Measurements from ENCODE around the gene GMDS.

GMDS gene

GRCh38 chr6:2240961-2241360 lies 4.4 kb downstream of the GMDS start:
- no peak for DNase-seq (ENCODE audit: low read depth in 1 of 2, low spot score in 1 of 2)

DNA sequence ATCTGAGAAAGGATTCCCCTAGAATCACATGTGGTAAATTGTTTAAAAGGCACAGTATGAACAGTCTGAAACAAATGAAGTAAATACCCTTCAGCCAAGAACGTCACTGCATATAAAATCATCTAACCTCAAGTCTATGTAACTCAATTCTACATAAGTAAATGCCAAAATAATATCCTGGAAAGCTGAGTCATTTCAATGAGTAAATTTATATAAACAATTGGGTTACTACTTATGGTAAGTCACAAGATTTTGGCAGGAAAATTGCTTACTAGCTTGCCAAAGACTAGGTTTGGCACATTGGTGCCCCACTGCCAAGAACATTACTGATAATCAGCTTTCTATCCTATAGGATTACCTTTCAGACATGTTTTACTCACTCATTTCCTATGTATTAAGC lies 8.4 kb downstream of the GMDS start:
- DNase-seq (ENCODE audit: low read depth in 1 of 2, low spot score in 1 of 2): no peak

- no peak for DNase-seq (ENCODE audit: low read depth in 1 of 2, low spot score in 1 of 2)
These were observed 9.5 kb downstream of the GMDS start for GRCh38 chr6:2235777-2236495.

GRCh38 chr6:2232445-2232844 lies 13.0 kb downstream of the GMDS start:
- DNase-seq (ENCODE audit: low read depth in 1 of 2, low spot score in 1 of 2): no peak

DNA sequence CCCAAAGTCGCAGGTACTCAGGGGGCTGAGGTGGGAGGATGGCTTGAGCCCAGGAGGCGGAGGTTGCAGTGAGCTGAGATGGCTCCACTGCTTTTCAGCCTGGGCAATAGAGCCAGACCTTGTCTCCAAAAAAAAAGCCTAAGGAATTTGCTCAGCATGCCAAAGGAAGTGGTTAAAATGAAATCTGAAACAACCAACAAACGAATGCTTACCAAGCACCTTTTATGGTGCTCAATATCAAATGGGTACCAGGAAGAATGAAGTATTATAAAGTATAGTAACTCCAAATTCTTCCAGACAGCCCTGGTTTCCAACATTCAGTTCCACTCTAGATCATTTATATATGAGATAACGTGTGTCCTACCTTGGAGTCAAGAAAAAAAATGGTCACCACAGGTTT lies 14.0 kb downstream of the GMDS start:
- no peak for DNase-seq (ENCODE audit: low read depth in 1 of 2, low spot score in 1 of 2)

- DNase-seq (ENCODE audit: low read depth in 1 of 2, low spot score in 1 of 2): no peak
These were observed 14.6 kb downstream of the GMDS start for GRCh38 chr6:2230659-2231277.

- no peak for DNase-seq (ENCODE audit: low read depth in 1 of 2, low spot score in 1 of 2)
These were observed 15.7 kb downstream of the GMDS start for GRCh38 chr6:2229742-2230141.

DNA sequence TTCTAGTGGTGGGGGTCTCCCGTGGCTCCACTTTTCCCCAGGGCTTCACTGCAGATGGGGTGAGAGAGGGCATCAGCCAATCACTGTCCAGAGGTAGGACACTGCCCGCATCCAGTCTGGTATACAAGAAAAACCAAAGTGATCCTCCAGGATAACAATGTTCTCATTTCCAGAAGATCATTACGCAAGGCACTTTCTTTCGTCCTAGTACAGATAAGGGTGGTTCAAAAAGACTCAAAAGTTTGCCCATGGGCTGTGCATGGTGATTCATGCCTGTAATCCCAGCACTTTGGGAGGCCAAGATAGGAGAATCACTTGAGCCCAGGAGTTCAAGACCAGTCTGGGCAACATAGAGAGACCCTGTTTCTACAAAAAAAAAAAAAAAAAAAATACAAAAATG lies 16.4 kb downstream of the GMDS start:
- DNase-seq (ENCODE audit: low read depth in 1 of 2, low spot score in 1 of 2): no peak

DNA sequence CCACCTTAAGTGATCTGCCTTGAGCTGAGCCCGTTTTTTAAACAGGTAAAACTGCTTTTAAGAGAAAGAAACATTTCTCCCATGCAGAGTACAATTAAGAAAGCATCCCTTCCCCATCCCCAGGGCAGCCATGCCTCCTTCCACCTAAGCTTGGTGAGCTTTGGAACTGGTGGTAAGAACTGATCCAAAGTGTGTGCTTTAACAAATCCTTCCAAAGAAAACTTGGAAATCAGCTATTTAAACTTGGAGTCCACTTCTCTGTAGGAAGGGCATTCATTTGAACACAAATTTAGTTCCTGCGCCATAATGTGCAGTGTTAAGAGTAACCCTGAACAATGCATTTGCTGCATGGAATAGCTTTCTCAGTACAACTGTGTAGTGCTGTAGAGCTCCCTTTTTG lies 17.0 kb downstream of the GMDS start:
- DNase-seq (ENCODE audit: low read depth in 1 of 2, low spot score in 1 of 2): no peak

DNA sequence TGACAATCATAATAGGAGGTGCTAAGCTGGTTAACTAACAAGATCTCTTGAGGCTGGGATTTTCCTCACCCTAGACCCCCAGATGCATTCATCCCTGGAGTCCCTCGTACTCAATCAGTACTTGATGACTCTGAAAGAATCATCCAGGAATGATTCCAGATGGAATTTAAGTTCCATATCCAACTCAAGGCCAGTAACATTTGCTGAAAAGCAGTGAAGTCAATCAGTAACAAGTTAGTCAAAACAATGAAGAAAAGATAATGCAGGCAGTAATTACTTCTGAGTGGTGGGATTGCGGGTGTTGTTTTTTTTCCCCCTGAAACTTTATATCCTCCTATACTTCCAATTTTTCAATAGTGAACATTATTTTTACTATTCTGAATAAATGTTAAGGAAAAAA lies 18.6 kb downstream of the GMDS start:
- DNase-seq (ENCODE audit: low read depth in 1 of 2, low spot score in 1 of 2): no peak

DNA sequence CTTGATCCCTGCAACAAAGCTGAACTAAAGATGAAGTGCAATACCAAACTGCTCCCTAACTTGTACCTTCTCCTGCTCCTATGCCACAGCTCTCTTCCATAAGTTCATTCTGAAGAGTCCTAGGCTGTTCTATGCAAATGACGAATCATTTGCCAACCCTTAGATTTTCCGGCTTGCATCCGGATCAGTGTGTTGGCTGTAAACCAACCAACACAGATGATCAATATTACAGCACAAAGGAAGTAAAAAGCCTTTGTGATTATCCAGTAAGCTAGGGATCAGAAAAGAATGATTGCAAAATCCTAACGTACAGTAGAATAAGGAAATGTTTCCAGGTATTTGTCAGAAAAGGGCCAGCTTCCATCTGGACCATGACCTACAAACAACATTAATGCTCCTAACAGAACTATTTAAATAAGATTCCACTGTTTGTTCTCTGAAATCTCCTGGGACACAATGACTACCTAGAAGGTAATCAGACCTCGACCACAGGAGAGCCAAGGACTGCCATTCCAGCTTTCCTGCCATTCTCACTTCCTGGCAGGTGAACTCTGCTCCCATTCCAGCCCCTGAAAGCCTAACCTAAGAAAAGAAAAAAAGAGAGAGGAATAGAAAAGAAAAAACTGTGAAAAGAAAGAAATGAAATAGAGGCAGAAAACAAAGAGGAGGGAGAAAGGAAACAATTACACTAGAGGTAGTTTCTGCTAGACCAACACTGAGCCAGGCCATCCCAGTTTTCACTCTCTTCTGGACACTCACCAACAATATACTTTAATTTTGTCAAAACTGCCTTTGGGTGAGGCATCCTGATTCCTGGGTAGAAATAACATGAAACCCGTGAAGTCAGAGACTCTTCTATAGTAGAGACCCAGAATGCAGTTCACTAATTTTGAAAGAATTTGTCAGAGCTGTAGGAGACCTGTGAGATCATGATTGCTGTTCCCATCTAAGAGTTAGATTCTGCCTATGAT lies 19.7 kb downstream of the GMDS start:
- DNase-seq (ENCODE audit: low read depth in 1 of 2, low spot score in 1 of 2): no peak

DNA sequence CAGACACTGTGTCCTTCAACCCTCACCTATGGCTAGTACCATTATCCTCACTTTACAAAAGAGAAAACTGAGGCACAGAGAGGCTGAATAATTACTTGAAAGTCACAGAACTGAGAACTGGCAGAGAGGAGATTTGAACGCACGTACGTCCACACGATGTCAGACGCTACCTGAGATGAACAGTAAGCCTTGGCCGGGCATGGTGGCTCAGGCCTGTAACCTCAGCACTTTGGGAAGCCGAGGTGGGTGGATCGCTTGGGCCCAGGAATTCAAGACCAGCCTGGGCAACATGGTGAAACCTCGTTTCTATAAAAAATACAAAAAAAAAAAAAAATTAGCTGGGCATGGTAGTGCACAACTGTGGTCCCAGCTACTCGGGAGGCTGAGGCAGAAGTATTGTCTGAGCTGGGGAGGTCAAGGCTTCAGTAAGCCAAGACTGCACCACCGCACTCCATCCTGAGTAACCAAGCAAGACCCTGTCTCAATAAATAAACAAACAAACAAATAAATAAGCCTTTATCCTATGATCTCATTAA lies 20.5 kb downstream of the GMDS start:
- DNase-seq (ENCODE audit: low read depth in 1 of 2, low spot score in 1 of 2): no peak

DNA sequence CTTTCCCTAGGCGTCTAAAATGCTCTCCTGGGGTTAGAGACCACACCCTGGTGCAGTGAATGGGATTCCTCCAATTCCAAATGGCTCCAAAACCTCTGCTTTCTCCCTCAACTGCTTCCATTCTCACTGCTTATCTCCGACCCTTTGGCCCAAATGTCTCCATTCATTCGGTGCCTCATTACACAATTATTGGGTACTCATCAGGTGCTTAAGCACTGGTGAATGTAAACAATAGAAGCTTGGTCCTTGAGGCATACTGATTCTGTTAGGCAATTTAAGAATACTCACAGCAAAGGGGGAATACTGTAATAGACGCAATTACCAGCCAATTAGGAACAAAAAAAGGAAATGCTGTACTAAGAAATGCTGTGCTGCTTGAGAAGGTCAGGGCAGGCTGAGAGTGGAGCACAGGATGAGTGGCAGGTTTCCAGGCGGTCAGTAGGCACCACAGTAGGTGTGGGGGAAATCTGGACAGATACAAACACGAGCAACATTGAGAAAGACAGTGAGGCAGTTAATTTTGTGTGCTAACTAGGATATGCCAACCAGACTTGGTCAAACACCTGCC lies 23.0 kb downstream of the GMDS start:
- DNase-seq (ENCODE audit: low read depth in 1 of 2, low spot score in 1 of 2): no peak

- no peak for DNase-seq (ENCODE audit: low read depth in 1 of 2, low spot score in 1 of 2)
These were observed 23.6 kb downstream of the GMDS start for GRCh38 chr6:2221726-2222274.

GRCh38 chr6:2220154-2220553 lies 25.3 kb downstream of the GMDS start:
- DNase-seq (ENCODE audit: low read depth in 1 of 2, low spot score in 1 of 2): no peak

DNA sequence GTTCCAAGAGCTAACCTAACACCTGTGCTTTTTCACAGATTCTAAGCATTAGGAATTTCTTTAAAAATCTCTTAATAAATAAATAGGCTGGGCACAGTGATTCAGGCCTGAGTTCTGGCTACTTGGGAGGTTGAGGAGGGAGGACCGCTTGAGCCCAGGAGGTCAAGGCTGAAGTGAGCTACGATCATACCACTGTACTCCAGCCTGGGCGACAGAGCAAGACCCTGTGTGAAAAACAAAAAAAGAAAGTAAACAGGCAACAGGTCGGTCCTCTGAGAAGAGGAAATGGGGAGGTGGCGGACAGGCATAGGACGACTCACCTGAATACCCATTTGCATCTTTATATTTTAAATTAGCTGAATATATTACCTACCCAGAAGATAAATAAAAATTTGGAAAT lies 26.5 kb downstream of the GMDS start:
- no peak for DNase-seq (ENCODE audit: low read depth in 1 of 2, low spot score in 1 of 2)

DNA sequence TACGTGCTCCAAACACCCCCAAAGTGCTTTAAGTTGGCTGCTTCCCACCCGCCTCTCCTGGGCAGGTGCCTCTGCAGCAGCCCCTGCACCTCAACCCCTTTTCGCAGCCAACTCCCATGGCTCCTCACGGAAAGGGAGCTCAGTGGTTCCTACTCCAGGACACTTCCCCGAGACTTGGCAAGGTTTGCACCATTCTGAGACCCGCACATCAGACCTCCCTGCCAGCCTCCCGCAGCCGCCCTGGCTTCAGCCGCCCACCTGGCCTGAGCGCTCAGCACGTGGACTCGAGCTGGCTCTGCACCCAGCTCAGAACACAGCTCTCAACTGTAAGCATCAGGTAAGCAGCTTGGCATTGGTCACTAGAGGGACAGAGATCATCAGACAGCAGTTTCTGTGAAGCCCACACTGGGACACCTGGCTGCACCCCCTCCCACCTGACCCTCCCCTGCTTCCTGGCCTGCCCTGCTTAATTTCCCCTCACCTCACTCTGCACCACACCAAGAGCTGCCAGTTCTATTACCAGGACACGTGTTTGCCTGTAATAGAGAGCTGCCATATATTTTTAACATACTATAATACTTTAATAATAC lies 28.5 kb downstream of the GMDS start:
- DNase-seq (ENCODE audit: low read depth in 1 of 2, low spot score in 1 of 2): no peak

GRCh38 chr6:2215342-2215741 lies 30.1 kb downstream of the GMDS start:
- DNase-seq (ENCODE audit: low read depth in 1 of 2, low spot score in 1 of 2): no peak

DNA sequence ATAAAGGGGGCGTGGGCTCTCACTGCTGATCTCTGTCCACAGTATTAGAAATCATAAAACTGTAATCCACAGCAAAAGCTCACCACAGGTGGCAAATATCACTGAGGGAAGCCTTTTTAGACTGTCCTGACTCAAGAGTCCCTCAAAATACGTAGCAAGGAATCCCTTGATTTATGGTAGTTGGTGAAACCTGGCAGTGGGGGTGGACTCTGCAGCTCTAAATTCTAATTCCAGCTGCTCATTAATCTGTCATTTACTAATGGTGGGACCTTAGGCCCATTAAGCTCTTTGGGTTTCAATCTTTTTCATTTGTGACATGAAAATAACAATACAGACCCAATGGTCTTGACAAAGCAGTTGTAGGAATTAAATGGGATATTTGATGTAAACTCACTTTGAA lies 32.3 kb downstream of the GMDS start:
- no peak for DNase-seq (ENCODE audit: low read depth in 1 of 2, low spot score in 1 of 2)

- no peak for DNase-seq (ENCODE audit: low read depth in 1 of 2, low spot score in 1 of 2)
These were observed 36.1 kb downstream of the GMDS start for GRCh38 chr6:2209226-2209809.
